A172 (cell line): ENCODE measurements around the gene RBMS1. TPM values are rescaled to one million over a fixed set of nuclear protein-coding genes. Genes with fewer than 3 reads are reported as not detected.
"Not testable (repeated sequence)": the region's sequence is repeated elsewhere in the genome, so short reads cannot be mapped to it uniquely, and the experiment has no call there.

ENCODE experiments used
- DNase-seq: peaks from one replicate; pipeline ENCODE4 v3.0.0-alpha.2; 2015; ENCODE audit warnings: low spot score
- total RNA-seq: library from RNA; depleted of rRNA; stranded (reverse); fragments of >200 nt; shearing (Covaris generic); gene quantifications from 2 replicates; pipeline ENCODE4 v1.2.3, GENCODE V29; 2014

RBMS1 gene
- total RNA-seq, 1 experiment from 2014 or later = 83.7 TPM

- no peak for DNase-seq
Measured at GRCh38 chr2:160469621-160470204, 23.9 kb downstream of the RBMS1 start.

DNA sequence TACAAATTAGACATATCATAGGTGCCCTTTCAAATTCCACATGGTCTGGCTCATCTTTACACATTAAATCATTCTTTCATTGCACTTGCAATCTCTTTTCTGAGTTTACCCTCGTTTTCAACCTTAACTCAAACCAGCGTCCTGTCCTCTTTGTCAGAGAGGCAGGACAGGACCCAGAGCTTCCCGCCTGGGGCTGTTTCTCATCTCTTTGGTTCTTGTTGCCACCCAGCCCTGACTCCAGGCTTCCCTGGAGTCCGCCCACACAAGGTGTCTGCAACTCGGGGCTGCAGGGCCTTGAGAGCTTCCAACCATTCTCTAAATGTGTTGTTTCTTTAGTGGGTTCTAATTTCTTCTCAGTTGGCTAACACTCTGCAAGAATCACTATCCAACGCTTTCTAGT lies 24.4 kb downstream of the RBMS1 start:
- DNase-seq = no peak

GRCh38 chr2:160467086-160467485 lies 26.5 kb downstream of the RBMS1 start:
- DNase-seq = no peak

DNA sequence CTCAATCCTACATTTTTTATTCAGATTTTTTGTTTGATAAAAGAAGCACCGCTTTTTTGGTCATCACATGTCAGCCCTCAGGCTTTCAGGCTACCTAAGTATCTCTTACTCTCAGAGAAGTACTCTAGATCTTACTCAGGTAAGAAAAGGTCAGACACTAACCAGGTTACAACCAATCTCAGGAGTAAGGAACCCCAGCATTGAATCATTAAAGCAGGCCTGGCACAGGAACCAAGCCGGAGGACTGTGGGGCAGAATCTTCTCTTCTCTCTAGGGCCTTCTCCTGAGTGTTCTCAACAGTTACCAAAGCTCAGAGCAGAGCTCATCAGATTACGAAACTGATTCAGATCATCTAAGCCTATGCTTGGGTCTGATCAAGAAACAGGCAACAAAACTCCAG lies 28.2 kb downstream of the RBMS1 start:
- DNase-seq = no peak

DNA sequence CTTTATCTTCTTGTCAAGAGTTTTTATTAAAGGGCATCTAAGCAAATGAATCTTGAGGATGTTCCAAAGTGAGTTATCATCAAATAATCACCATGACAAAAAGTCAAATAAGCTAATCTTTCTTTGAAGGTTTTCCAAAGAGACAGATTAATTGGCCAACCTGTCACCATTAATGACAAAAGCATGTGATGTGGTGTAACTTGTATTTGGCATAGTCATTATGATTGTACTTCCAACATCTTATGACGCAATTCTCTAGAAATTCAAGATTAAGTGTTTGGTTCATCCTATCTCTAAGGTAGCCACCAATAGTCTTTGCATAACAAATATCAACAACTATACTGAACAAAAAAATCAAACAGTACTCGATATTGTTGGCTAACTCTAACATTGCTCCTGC lies 28.6 kb downstream of the RBMS1 start:
- no peak for DNase-seq

DNA sequence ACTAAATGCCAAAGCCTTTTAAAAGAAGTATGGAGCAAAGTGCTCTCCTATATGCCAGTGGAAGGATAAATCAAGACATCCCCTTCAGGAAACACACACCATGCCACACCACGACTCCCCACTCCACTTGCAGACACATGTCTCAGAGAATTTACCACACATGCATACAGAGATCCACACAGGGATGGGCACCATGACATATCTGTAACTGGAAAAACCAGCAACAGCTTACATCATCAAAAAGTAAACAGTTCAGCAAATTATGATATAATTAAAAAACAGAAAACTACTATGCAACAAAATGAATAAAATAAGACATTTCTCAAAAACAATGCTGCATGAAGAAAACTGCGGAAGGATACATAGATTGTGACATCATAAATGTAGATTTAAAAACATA lies 29.6 kb downstream of the RBMS1 start:
- no peak for DNase-seq

DNA sequence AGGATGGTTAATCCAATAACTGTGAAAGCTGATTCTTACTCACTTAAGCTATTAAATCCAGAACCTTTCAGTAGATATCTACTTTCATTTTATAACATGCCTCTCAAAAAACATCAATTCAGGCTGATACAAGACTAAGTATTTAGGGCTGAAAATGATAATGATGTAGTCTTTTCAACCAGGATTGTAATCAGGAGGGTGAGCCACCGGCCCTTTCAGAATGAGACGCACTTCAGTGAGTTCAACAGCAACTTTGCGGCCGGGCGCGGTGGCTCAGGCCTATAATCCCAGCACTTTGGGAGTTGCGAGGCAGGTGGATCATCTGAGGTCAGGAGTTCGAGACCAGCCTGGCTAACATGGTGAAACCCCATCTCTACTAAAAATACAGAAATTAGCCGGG lies 30.4 kb downstream of the RBMS1 start:
- DNase-seq = no peak

- no peak for DNase-seq
Measured at GRCh38 chr2:160460333-160460731, 33.3 kb downstream of the RBMS1 start.

DNA sequence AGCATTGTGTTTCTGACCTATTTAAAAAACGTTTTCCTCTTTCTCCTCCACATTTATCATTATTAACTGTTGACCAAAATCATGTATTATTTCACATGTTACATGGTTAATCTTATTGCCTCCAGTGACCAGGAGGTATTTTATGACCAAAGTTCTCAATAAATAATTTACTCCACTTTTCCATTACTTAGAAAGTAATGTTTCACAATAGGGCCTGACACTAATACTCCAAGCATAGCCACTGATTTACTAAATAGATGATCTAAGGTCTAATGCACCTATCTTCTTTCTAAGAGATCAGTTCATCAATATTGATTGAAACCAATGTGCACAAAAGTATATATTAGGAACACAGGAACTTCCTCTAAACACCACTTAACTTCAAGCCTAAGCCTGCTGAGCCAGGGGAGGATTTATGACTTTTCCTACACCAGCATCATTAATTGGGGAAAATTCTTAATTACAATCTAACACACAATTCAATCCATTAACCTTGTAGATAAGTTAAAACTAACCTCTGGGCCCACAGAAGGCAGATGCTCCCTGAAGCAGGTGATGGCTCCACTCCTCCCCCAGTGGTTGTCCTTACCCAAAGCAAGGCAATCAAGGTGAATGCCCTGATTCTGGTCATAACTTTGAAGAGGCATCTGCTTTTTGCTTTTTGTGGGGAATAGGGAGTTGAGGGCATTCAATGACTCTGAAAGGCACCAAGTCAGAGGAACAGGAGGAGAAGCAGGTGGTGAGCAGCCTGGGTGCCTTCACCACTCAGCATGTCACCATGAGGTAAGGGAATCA lies 33.9 kb downstream of the RBMS1 start:
- no peak for DNase-seq

- no peak for DNase-seq
Measured at GRCh38 chr2:160458718-160459453, 34.7 kb downstream of the RBMS1 start.

- no peak for DNase-seq
Measured at GRCh38 chr2:160457588-160457987, 36.0 kb downstream of the RBMS1 start.

- DNase-seq = no peak
Measured at GRCh38 chr2:160454070-160454797, 39.4 kb downstream of the RBMS1 start.

- DNase-seq = no peak
Measured at GRCh38 chr2:160453111-160453820, 40.3 kb downstream of the RBMS1 start.

DNA sequence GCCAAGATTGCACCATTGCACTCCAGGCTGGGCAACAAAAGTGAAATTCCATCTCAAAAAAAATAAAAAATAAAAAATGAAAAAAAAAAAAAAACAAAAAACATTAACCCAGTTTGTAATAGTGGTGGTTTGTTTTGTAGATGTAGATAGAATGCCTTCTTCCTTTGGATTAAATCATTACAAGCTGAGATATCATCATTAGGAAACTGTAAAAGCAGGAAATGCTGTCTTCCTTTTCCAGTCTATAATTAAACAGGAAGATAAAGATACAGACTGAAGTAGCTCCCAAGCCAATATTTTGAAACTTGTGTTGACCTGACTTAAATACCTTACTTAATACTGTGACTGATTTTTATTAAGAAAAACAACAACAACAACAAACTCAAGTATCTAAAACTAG lies 43.1 kb downstream of the RBMS1 start:
- DNase-seq = no peak

DNA sequence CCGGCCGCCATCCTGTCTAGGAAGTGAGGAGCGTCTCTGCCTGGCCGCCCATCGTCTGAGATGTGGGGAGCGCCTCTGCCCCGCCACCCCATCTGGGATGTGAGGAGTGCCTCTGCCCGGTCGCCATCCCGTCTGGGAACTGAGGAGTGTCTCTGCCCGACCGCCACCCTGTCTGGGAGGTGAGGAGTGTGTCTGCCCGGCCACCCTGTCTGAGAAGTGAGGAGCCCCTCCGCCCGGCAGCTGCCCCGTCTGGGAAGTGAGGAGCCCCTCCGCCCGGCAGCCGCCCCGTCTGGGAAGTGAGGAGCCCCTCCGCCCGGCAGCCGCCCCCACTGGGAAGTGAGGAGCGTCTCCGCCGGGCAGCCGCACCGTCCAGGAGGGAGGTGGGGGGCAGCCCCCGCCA lies 44.8 kb downstream of the RBMS1 start:
- not testable (repeated sequence) for DNase-seq

DNA sequence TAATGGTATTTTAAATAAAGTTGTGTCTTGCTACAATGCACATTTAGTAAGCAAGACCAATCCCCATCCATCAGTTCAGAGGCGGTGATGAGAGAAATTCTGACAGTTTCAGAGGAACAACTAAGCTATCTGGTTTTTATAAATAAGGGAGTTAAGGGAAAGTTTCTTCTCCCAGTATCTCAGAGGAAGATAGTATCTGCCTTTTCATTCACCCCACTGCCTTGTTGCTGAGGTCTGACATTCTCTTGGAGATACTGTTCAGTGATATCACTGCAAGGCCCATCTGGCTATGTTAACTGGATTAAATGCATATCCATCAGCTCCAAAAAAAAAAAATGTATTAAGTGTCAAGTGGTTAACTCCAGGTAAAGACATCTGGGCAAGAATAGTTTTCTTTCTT lies 47.9 kb downstream of the RBMS1 start:
- DNase-seq = no peak

GRCh38 chr2:160442603-160443002 lies 51.0 kb downstream of the RBMS1 start:
- DNase-seq = no peak

DNA sequence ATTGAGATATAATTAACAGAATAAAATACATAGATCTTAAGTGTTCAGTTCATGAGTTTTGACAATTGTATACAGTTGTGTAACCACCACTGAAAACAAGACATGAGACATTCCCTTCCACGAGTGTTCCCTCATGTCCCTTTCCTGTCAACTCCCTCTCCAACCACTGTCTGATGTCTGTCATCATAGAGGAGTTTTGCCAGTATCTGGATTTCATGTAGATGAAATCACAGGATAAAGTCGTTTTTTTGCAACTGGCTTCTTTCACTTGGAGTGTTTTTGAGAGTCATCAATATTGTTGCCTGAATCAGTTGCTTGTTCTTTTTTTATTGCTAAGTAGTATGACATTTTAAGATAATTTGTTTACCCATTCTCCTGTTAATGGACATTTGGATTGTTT lies 52.7 kb downstream of the RBMS1 start:
- no peak for DNase-seq

DNA sequence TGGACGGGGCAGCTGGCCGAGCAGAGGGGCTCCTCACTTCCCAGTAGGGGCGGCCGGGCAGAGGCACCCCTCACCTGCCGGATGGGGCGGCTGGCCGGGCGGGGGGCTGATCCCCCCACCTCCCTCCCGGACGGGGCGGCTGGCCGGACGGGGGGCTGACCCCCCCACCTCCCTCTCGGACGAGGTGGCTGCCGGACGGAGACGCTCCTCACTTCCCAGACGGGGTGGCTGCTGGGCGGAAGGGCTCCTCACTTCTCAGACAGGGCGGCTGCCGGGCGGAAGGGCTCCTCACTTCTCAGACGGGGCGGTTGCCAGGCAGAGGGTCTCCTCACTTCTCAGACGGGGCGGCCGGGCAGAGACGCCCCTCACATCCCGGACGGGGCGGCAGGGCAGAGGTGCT lies 54.6 kb downstream of the RBMS1 start:
- DNase-seq = not testable (repeated sequence)

GRCh38 chr2:160437273-160437672 lies 56.3 kb downstream of the RBMS1 start:
- no peak for DNase-seq

GRCh38 chr2:160434254-160434948 lies 59.2 kb downstream of the RBMS1 start:
- DNase-seq = no peak
